BE2C (cell line): ENCODE results near the gene JAG1.

Experiments
- DNase-seq: peaks from one replicate; pipeline ENCODE4 v3.0.0-alpha.2; 2020
- H3K27me3 ChIP-seq: fragments of 250-450 bp; sonication (Bioruptor Pico); 2 replicates; pipeline ENCODE4 v1.5.1; 2020; ENCODE audit warnings: mild to moderate bottlenecking
- H3K36me3 ChIP-seq: fragments of 250-450 bp; sonication (Bioruptor Pico); 2 replicates; pipeline ENCODE4 v1.5.1; 2020; ENCODE audit warnings: mild to moderate bottlenecking
- H3K4me1 ChIP-seq: fragments of 250-450 bp; sonication (Bioruptor Pico); 2 replicates; pipeline ENCODE4 v1.5.1; 2020
- H3K4me3 ChIP-seq: 2 replicates; pipeline ENCODE4 v1.5.1; 2011; ENCODE audit warnings: low read depth, low read length
- H3K9me3 ChIP-seq: fragments of 250-450 bp; sonication (Bioruptor Pico); 2 replicates; pipeline ENCODE4 v1.5.1; 2020
- CTCF ChIP-seq: IDR thresholded peaks from 2 replicates; pipeline ENCODE4 v1.5.1; 2012; ENCODE audit warnings: mild to moderate bottlenecking, low read depth, low read length

JAG1 gene

GRCh38 chr20:10705801-10706459 lies 32.1 kb upstream of the JAG1 start:
- DNase-seq = no peak
- H3K4me3 ChIP-seq = no peak overlapping the region
- no peaks in the 10 kb centered on the region for H3K36me3 ChIP-seq
- no peaks in the 10 kb centered on the region for H3K27me3 ChIP-seq
- TF ChIP-seq CTCF = no peak
- no peaks in the 10 kb centered on the region for H3K4me1 ChIP-seq
- H3K9me3 ChIP-seq = no peaks in the 10 kb centered on the region

GRCh38 chr20:10701607-10702006 lies 27.8 kb upstream of the JAG1 start:
- no peaks in the 10 kb centered on the region for H3K9me3 ChIP-seq
- DNase-seq = no peak
- H3K4me1 ChIP-seq = no peaks in the 10 kb centered on the region
- H3K27me3 ChIP-seq = no peaks in the 10 kb centered on the region
- no peaks in the 10 kb centered on the region for H3K36me3 ChIP-seq
- H3K4me3 ChIP-seq = no peak overlapping the region
- TF ChIP-seq CTCF = no peak

GRCh38 chr20:10699941-10700340 lies 26.1 kb upstream of the JAG1 start:
- H3K27me3 ChIP-seq = no peaks in the 10 kb centered on the region; the same call in 1 of the 2 replicates
- no peak for TF ChIP-seq CTCF
- no peaks in the 10 kb centered on the region for H3K4me1 ChIP-seq
- H3K4me3 ChIP-seq = no peak overlapping the region
- no peaks in the 10 kb centered on the region for H3K9me3 ChIP-seq
- DNase-seq = no peak
- no peaks in the 10 kb centered on the region for H3K36me3 ChIP-seq

- H3K27me3 ChIP-seq = no peaks in the 10 kb centered on the region; the same call in 1 of the 2 replicates
- no peaks in the 10 kb centered on the region for H3K4me1 ChIP-seq
- TF ChIP-seq CTCF = no peak
- no peak overlapping the region for H3K4me3 ChIP-seq
- no peak for DNase-seq
- H3K36me3 ChIP-seq = no peaks in the 10 kb centered on the region
- H3K9me3 ChIP-seq = no peaks in the 10 kb centered on the region
These were observed 25.7 kb upstream of the JAG1 start for GRCh38 chr20:10699489-10699888.

- H3K4me1 ChIP-seq = no peaks in the 10 kb centered on the region
- no peaks in the 10 kb centered on the region for H3K9me3 ChIP-seq
- H3K27me3 ChIP-seq = no peaks in the 10 kb centered on the region; the same call in 1 of the 2 replicates
- no peaks in the 10 kb centered on the region for H3K36me3 ChIP-seq
- TF ChIP-seq CTCF = peak; percentile 79
- no peak overlapping the region for H3K4me3 ChIP-seq
- DNase-seq = peak; percentile 28
These were observed 22.9 kb upstream of the JAG1 start for GRCh38 chr20:10696650-10697049.

GRCh38 chr20:10689385-10689784 lies 15.6 kb upstream of the JAG1 start:
- no peak for DNase-seq
- no peak overlapping the region for H3K4me3 ChIP-seq
- H3K9me3 ChIP-seq = no peaks in the 10 kb centered on the region
- TF ChIP-seq CTCF = no peak
- no peaks in the 10 kb centered on the region for H3K4me1 ChIP-seq
- H3K36me3 ChIP-seq = no peaks in the 10 kb centered on the region
- H3K27me3 ChIP-seq = peaks cover 35% of the 10 kb centered on the region
